Sigmoid colon (tissue), 4 donors: ENCODE measurements around the gene PIAS1.

Experiments
- EP300 ChIP-seq, 4 donors: sonication (generic); formaldehyde crosslinking; IDR thresholded peaks; one replicate each; pipeline ENCODE4 v1.6.1; 2017; ENCODE audit warnings: antibody characterized with exemption in 4 of 4
- POLR2AphosphoS5 ChIP-seq, 4 donors: sonication (generic); formaldehyde crosslinking; IDR thresholded peaks; one replicate each; pipeline ENCODE4 v1.6.1; 2017; ENCODE audit warnings: antibody characterized with exemption in 4 of 4
- TF ChIP-seq, protein P1 (sequence below), 4 experiments: fragments of 450-650 bp in 3 of 4; fragments of 200-600 bp in 1 of 4; IDR thresholded peaks; one replicate each; pipeline ENCODE4 v1.5.1; 2016 to 2019; ENCODE audit warnings: antibody characterized with exemption in 4 of 4, mild to moderate bottlenecking in 3 of 4, moderate library complexity in 2 of 4

DNA sequence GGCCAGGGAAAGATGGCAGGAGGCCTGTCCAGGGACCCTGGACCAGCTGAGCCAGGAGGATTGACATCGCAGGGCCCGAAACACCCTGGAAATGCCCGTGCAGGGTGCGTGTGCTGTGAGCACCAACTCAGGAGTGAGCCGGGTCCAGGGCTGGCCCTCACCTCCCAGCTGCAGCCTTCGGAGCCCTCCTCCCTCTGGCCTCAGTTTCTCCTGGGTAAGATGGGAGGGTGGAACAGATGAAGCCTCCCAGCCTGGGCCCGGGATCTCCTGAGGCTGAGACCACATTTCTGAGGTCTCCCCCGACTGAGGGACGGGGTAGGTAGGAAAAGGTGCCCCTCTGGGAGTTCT lies 156.3 kb downstream of the PIAS1 start:
- TF ChIP-seq, protein P1, sequence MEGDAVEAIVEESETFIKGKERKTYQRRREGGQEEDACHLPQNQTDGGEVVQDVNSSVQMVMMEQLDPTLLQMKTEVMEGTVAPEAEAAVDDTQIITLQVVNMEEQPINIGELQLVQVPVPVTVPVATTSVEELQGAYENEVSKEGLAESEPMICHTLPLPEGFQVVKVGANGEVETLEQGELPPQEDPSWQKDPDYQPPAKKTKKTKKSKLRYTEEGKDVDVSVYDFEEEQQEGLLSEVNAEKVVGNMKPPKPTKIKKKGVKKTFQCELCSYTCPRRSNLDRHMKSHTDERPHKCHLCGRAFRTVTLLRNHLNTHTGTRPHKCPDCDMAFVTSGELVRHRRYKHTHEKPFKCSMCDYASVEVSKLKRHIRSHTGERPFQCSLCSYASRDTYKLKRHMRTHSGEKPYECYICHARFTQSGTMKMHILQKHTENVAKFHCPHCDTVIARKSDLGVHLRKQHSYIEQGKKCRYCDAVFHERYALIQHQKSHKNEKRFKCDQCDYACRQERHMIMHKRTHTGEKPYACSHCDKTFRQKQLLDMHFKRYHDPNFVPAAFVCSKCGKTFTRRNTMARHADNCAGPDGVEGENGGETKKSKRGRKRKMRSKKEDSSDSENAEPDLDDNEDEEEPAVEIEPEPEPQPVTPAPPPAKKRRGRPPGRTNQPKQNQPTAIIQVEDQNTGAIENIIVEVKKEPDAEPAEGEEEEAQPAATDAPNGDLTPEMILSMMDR (IDR thresholded peaks at IDR 0.05) = no peak
- TF ChIP-seq EP300 (IDR thresholded peaks at IDR 0.05) (no peak), POLR2AphosphoS5 (IDR thresholded peaks at IDR 0.05) (no peak)
